ENCODE data around the gene CACNA2D3.

DNA sequence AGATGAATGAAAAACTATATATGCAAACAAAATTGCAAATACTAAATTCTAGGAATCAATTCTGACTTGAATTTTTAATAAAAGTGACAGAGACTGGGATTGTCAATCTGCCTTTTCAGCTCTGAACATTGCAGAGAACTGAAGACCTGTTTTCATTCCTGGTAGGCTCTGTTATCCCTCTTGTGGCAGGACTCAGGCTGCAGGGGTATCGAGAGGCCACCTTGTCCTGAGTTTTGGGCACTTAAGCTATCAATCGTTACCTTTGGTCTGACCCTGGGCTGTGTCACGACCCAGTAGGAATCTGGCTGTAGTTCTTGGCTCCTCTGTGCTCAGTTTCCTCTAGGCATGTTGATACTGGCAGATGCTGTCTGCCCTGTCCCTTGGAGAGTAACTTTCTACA is 238.0 kb downstream of the CACNA2D3 start:
- TF ChIP-seq, protein P1, sequence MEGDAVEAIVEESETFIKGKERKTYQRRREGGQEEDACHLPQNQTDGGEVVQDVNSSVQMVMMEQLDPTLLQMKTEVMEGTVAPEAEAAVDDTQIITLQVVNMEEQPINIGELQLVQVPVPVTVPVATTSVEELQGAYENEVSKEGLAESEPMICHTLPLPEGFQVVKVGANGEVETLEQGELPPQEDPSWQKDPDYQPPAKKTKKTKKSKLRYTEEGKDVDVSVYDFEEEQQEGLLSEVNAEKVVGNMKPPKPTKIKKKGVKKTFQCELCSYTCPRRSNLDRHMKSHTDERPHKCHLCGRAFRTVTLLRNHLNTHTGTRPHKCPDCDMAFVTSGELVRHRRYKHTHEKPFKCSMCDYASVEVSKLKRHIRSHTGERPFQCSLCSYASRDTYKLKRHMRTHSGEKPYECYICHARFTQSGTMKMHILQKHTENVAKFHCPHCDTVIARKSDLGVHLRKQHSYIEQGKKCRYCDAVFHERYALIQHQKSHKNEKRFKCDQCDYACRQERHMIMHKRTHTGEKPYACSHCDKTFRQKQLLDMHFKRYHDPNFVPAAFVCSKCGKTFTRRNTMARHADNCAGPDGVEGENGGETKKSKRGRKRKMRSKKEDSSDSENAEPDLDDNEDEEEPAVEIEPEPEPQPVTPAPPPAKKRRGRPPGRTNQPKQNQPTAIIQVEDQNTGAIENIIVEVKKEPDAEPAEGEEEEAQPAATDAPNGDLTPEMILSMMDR (conservative IDR thresholded peaks at IDR 0.05), result no peak
- TF ChIP-seq EZH2 (IDR thresholded peaks at IDR 0.05; ENCODE audit: low read depth), result no peak

Measured in PC-9 (cell line).